ENCODE results near the gene GIMAP2.

- TF ChIP-seq CTCF (conservative IDR thresholded peaks at IDR 0.05 in 1 of 2, IDR thresholded peaks at IDR 0.05 in 1 of 2; ENCODE audit: low read depth in 1 of 2, low read length in 2 of 2) = no peak
- no peak for TF ChIP-seq EZH2 (IDR thresholded peaks at IDR 0.05; ENCODE audit: low read length, missing control alignments)
These were observed 42.5 kb downstream of the GIMAP2 start for GRCh38 chr7:150728011-150728410.

Data from fibroblast of lung (primary cell).